Activated CD4-positive, alpha-beta T cell treated with anti-CD3 and anti-CD28 coated beads for 36 hours (primary cell): ENCODE measurements around the gene EFEMP2. TPM values are rescaled to one million over a fixed set of nuclear protein-coding genes. Genes with fewer than 3 reads are reported as not detected.

Experiments used
- ATAC-seq: fragments of 200-7000 bp; cut with Tn5 transposase; one replicate; pipeline ENCODE4 v1.10.0; 2021; ENCODE audit warnings: mild to moderate bottlenecking, moderate library complexity
- CTCF ChIA-PET: fragments of 350-600 bp; sonication (Branson Sonifier 250); formaldehyde crosslinking; loops from one replicate; lab custom pipeline; 2021; ENCODE audit warnings: antibody characterized with exemption; lab: Charles Lee
- POLR2A ChIA-PET: fragments of 350-600 bp; sonication (Branson Sonifier 250); formaldehyde crosslinking; loops from one replicate; lab custom pipeline; 2021; ENCODE audit warnings: antibody characterized with exemption, inconsistent platforms; lab: Charles Lee
- DNase-seq: peaks from one replicate; pipeline ENCODE4 v3.0.0-alpha.2; 2020
- H3K27ac Mint-ChIP-seq: one replicate; pipeline ENCODE4 v1.8.0; 2021; ENCODE audit warnings: mixed read lengths
- H3K27me3 Mint-ChIP-seq: one replicate; pipeline ENCODE4 v1.8.0; 2021; ENCODE audit warnings: mixed read lengths
- H3K36me3 Mint-ChIP-seq: one replicate; pipeline ENCODE4 v1.8.0; 2021; ENCODE audit warnings: low read depth, mixed read lengths
- H3K4me1 Mint-ChIP-seq: one replicate; pipeline ENCODE4 v1.8.0; 2021; ENCODE audit warnings: mixed read lengths
- H3K4me3 Mint-ChIP-seq: one replicate; pipeline ENCODE4 v1.8.0; 2021; ENCODE audit warnings: mild to moderate bottlenecking, moderate library complexity, mixed read lengths
- H3K9me3 Mint-ChIP-seq: one replicate; pipeline ENCODE4 v1.8.0; 2021; ENCODE audit warnings: low read depth, mixed read lengths
- intact Hi-C, 2 experiments: fragments of 100-400 bp; cut with DNase I in 1 of 2; cut with micrococcal nuclease in 1 of 2; formaldehyde crosslinking; loops; one replicate each; pipeline versions ENCODE4 v1.14.2 to v1.15.1; 2022 to 2024; cut with DNase I, micrococcal nuclease
- total RNA-seq, 2 experiments: library from RNA; stranded (reverse); gene quantifications; one replicate each; pipeline ENCODE4 v1.2.3, GENCODE V29; 2021

EFEMP2 gene
- total RNA-seq, 2 experiments from 2014 or later: 20.2 to 23.4 TPM

- CTCF ChIA-PET: interaction anchor here (0.9 to 7.8 kb wide), 8 partner anchors 8 to 121 kb away, joined by 3 to 113 read pairs (median 4); partner anchors contain the start of genes CCDC85B, FIBP and MUS81
- Mint-ChIP-seq H3K4me1 (peaks cover 30% of the 10 kb centered on the region), H3K27me3 (peaks cover 4% of the 10 kb centered on the region), H3K36me3 (peaks cover 20% of the 10 kb centered on the region), H3K9me3 (no peaks in the 10 kb centered on the region), H3K4me3 (peak overlapping the region; percentile 75), H3K27ac (no peak overlapping the region)
- no peak for DNase-seq
- intact Hi-C loops: loop anchor here (1.0 kb wide), 8 partner anchors 11 to 411 kb away; partner anchors contain the start of genes C11orf68 (in 2 of the 2), CCDC85B (in 2 of the 2), DRAP1 (in 2 of the 2) and BANF1 (in 1 of the 2)
- POLR2A ChIA-PET: interaction anchor here (0.6 to 5.1 kb wide), 3 partner anchors 11 to 892 kb away, joined by 3 to 59 read pairs (median 5); partner anchors contain the start of genes CCDC85B and FIBP
- ATAC-seq: no peak
Observed at GRCh38 chr11:65900899-65901180, 28.2 kb upstream of the EFEMP2 start.

DNA sequence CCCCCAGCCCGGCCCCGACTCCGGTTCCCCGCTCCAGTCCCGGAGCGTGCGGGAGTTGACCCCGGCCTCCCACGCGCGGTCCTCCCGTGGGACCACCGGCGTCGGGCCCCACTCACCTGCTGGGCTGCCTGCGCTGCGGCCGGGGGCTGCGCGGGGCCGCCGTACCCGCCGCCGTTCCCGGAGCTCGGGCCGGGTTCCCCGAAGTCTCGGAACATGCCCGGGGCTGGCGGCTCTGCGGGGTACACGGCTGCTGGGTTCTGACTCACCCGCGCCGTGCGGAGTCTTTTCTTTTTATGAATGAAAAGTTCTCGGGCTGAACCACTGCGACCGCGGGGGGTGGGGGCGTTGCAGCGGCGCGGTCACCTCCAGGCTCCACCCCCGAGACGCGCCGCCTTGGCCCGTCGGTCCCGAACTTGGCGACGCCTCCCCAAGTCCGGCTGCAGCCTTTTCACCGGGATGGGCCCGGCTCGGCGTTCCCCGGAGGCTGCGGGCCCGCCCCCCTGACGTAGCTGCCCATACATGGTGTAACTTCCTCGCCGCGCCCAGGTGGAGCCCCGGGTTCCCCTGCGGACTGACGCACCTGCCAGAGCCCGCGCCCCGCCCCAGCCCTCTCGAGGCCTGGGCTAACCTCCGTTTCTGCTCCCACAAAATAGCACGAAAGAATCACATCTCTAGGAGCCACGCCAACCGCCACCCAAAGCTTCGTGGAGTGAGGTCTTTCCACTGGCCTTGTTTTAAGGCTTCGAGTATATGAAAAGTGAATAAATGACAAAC lies 27.7 kb upstream of the EFEMP2 start, which contains the start of gene FOSL1:
Gene FOSL1, minus strand, starts transcription at position 264 of the 774 bp plus-strand sequence. Its CDS starts 49 bp downstream, at position 215.
- Mint-ChIP-seq H3K27me3 (peaks cover 4% of the 10 kb centered on the region), H3K4me1 (peaks cover 35% of the 10 kb centered on the region), H3K27ac (peak within 1 kb of the TSS; percentile 78), H3K9me3 (no peaks in the 10 kb centered on the region), H3K4me3 (peak within 1 kb of the TSS; percentile 75), H3K36me3 (peaks cover 25% of the 10 kb centered on the region)
- CTCF ChIA-PET: interaction anchor here (1.1 to 7.8 kb wide), 6 partner anchors 8 to 41 kb away, joined by 3 to 113 read pairs (median 6); partner anchors contain the start of genes CCDC85B, FIBP and MUS81
- POLR2A ChIA-PET: interaction anchor here (0.6 to 5.1 kb wide), 5 partner anchors 10 to 892 kb away, joined by 3 to 59 read pairs (median 3); partner anchors contain the start of genes CCDC85B and FIBP
- intact Hi-C loops: loop anchor here (1.0 kb wide), 8 partner anchors 10 to 412 kb away; partner anchors contain the start of genes C11orf68 (in 2 of the 2), CCDC85B (in 2 of the 2), DRAP1 (in 2 of the 2) and BANF1 (in 1 of the 2)
- ATAC-seq (peak; percentile 85), DNase-seq (peak; percentile 98)

- peak overlapping the region; percentile 78 for H3K27ac Mint-ChIP-seq
- peak overlapping the region; percentile 75 for H3K4me3 Mint-ChIP-seq
- H3K36me3 Mint-ChIP-seq: peaks cover 28% of the 10 kb centered on the region
- H3K9me3 Mint-ChIP-seq: no peaks in the 10 kb centered on the region
- CTCF ChIA-PET: interaction anchor here (1.0 to 7.8 kb wide), 4 partner anchors 12 to 48 kb away, joined by 3 to 113 read pairs (median 4); partner anchors contain the start of genes CCDC85B and FIBP
- intact Hi-C loops: loop anchor here (1.0 to 10.0 kb wide), 9 partner anchors 9 to 475 kb away; partner anchors contain the start of genes C11orf68 (in 2 of the 2), CCDC85B (in 2 of the 2), DRAP1 (in 2 of the 2) and BANF1 (in 1 of the 2)
- H3K4me1 Mint-ChIP-seq: peaks cover 39% of the 10 kb centered on the region
- ATAC-seq (peak; percentile 36), DNase-seq (peak; percentile 89)
- H3K27me3 Mint-ChIP-seq: peaks cover 4% of the 10 kb centered on the region
- POLR2A ChIA-PET: interaction anchor here (1.0 to 5.1 kb wide), 2 partner anchors 9 to 18 kb away, joined by 3 to 59 read pairs; partner anchors contain the start of genes CCDC85B and FIBP
Observed at GRCh38 chr11:65899356-65900124, 26.9 kb upstream of the EFEMP2 start.

DNA sequence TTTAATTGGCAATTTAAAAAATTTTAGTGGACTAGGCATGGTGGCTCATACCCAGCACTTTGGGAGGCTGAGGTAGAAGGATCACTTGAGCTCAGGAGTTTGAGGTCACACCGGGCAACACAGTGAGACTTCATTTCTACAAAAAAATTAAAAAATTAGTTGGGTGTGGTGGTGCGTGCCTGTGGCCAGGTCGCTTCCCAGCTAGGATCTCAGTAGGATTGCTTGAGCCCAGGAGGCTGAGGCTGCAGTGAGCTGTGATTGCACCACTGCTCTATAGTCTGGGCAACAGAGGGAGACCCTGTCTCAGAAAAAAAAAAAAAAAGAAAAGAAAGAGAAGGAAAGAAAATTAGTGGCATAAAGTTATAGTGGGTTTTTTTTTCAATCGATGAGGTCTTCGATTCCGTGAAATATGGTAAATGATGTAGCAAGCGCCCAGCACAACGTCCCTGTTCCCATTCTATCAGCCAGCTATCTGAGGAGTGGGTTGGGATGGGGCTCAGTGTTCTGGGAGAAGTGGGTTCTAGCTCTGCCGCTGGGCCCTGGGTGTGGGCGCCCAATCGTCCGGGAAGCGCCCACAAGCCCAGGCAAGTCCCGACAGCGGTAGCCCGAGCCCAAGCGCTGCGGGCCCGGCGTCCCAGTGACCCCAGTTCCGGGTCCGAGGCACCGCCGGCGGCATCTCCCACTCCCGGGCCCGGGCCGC lies 26.2 kb upstream of the EFEMP2 start:
- intact Hi-C loops: loop anchor here in 1 of 2 experiments (10.0 kb wide), 1 partner anchor 474 kb away; the partner anchor contains the start of gene NEAT1
- Mint-ChIP-seq H3K36me3 (peaks cover 34% of the 10 kb centered on the region), H3K9me3 (no peaks in the 10 kb centered on the region), H3K27ac (peak overlapping the region; percentile 80), H3K27me3 (peaks cover 4% of the 10 kb centered on the region), H3K4me1 (peaks cover 47% of the 10 kb centered on the region), H3K4me3 (peak overlapping the region; percentile 75)
- no peak for ATAC-seq
- ChIA-PET CTCF (interaction anchor here (0.6 to 7.8 kb wide), 5 partner anchors 12 to 369 kb away, joined by 3 to 113 read pairs (median 3); partner anchors contain the start of genes CCDC85B and FIBP), POLR2A (interaction anchor here (5.1 kb wide), 1 partner anchor 9 kb away, joined by 59 read pairs; the partner anchor contains the start of genes CCDC85B and FIBP)
- no peak for DNase-seq

- DNase-seq (no peak), ATAC-seq (no peak)
- H3K36me3 Mint-ChIP-seq: peaks cover 43% of the 10 kb centered on the region
- intact Hi-C loops: loop anchor here in 1 of 2 experiments (10.0 kb wide), 1 partner anchor 472 kb away; the partner anchor contains the start of gene NEAT1
- H3K27me3 Mint-ChIP-seq: peaks cover 2% of the 10 kb centered on the region
- H3K4me3 Mint-ChIP-seq: peak overlapping the region; percentile 49
- no peak overlapping the region for H3K27ac Mint-ChIP-seq
- peaks cover 60% of the 10 kb centered on the region for H3K4me1 Mint-ChIP-seq
- POLR2A ChIA-PET: interaction anchor here (0.9 kb wide), 1 partner anchor 9 kb away, joined by 3 read pairs; no protein-coding TSS in a partner anchor
- no peaks in the 10 kb centered on the region for H3K9me3 Mint-ChIP-seq
- CTCF ChIA-PET: interaction anchor here (0.6 to 7.8 kb wide), 6 partner anchors 10 to 185 kb away, joined by 3 to 113 read pairs (median 3); partner anchors contain the start of genes CCDC85B and FIBP
Observed at GRCh38 chr11:65897020-65897471, 24.4 kb upstream of the EFEMP2 start.

GRCh38 chr11:65896034-65896999 lies 23.7 kb upstream of the EFEMP2 start:
- H3K9me3 Mint-ChIP-seq: no peaks in the 10 kb centered on the region
- peaks cover 45% of the 10 kb centered on the region for H3K36me3 Mint-ChIP-seq
- ATAC-seq (no peak), DNase-seq (no peak)
- H3K4me3 Mint-ChIP-seq: peak overlapping the region; percentile 25
- ChIA-PET CTCF (interaction anchor here (0.5 to 7.8 kb wide), 5 partner anchors 9 to 1376 kb away, joined by 3 to 113 read pairs (median 3); partner anchors contain the start of genes CCDC85B and FIBP), POLR2A (interaction anchor here (0.7 to 0.9 kb wide), 2 partner anchors 9 to 900 kb away, joined by 3 to 4 read pairs; no protein-coding TSS in a partner anchor)
- no peaks in the 10 kb centered on the region for H3K27me3 Mint-ChIP-seq
- peaks cover 57% of the 10 kb centered on the region for H3K4me1 Mint-ChIP-seq
- intact Hi-C loops: loop anchor here in 1 of 2 experiments (10.0 kb wide), 1 partner anchor 472 kb away; the partner anchor contains the start of gene NEAT1
- H3K27ac Mint-ChIP-seq: peak overlapping the region; percentile 58

DNA sequence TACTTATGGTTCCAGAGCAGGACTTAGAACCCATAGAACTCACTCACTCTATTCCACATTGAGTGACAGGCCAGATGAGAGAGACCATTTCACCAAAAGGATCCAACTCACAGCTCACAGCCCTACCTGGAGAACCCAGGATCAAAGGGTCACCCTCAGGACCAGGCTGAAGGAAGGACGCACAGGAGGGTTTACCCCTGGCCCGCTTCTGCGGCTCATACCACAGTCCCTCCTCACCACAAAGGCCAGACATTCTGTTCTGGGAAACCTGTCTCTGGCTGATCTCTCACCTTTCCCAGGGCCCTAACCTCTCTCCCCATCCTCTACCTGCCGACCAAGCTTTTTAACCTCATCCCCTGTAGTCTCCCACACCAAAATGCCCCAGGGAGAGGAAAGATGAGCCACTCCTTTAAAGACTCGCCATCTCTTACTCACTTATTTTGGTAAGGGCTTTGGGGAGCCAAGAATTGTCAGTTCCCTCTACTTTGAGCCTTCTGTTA lies 22.9 kb upstream of the EFEMP2 start:
- DNase-seq (no peak), ATAC-seq (no peak)
- Mint-ChIP-seq H3K4me1 (peaks cover 55% of the 10 kb centered on the region), H3K36me3 (peaks cover 45% of the 10 kb centered on the region), H3K4me3 (peak overlapping the region; percentile 25), H3K9me3 (no peaks in the 10 kb centered on the region), H3K27me3 (no peaks in the 10 kb centered on the region), H3K27ac (peak overlapping the region; percentile 58)
- CTCF ChIA-PET: interaction anchor here (0.5 to 7.8 kb wide), 4 partner anchors 8 to 1376 kb away, joined by 3 to 113 read pairs (median 4); partner anchors contain the start of genes CCDC85B and FIBP
- POLR2A ChIA-PET: no interaction called here
- intact Hi-C loops: loop anchor here in 1 of 2 experiments (10.0 kb wide), 1 partner anchor 471 kb away; the partner anchor contains the start of gene NEAT1

DNA sequence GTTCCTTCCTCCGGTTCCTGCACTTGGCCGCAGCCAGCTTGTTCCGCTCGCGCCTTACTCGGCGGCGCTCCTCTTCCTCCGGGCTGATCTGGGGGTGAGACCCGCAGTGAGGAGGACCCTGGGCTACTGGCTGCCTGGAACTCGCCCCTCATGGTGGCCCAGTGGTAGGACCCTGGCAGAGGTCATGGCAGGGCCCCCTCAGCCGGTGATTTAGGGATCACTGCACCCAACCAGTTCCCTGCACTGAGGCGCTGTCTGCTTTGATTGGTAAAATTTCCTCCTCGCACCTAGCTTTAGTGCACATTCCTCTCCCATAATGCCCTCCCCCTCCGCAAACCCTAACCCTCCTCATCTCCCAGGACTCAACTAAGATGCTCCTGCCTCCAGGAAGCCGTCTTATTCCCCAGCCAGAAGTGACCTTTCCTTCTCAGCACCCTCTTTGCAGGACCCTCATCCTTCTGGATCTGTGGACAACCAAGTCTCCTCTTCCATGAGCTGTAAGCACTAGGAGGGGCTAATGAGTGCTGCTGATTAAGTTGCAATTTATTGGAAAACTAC lies 21.5 kb upstream of the EFEMP2 start:
- H3K36me3 Mint-ChIP-seq: peaks cover 45% of the 10 kb centered on the region
- peak; percentile 60 for DNase-seq
- ChIA-PET CTCF (interaction anchor here (0.7 to 10.8 kb wide), 5 partner anchors 9 to 473 kb away, joined by 3 to 210 read pairs (median 4); partner anchors contain the start of genes CFL1, MUS81 and SF3B2), POLR2A (interaction anchor here (0.6 to 1.3 kb wide), 7 partner anchors 19 to 1030 kb away, joined by 3 to 6 read pairs (median 4); partner anchors contain the start of gene SART1)
- intact Hi-C loops: loop anchor here (5.0 to 10.0 kb wide), 2 partner anchors 373 to 469 kb away; partner anchors contain the start of genes NEAT1 (in 1 of the 2) and RAB1B (in 1 of the 2)
- H3K27ac Mint-ChIP-seq: peak overlapping the region; percentile 83
- H3K9me3 Mint-ChIP-seq: no peaks in the 10 kb centered on the region
- H3K27me3 Mint-ChIP-seq: no peaks in the 10 kb centered on the region
- no peak for ATAC-seq
- H3K4me3 Mint-ChIP-seq: peak overlapping the region; percentile 94
- H3K4me1 Mint-ChIP-seq: peaks cover 67% of the 10 kb centered on the region
